NAMALWA (cell line): ENCODE data around the gene GPR4.
A peak's percentile ranks its signal among the peaks of the same experiment; 100 is the strongest.

Source experiments
- DNase-seq: peaks from one replicate; pipeline ENCODE4 v3.0.0-alpha.2; 2015; ENCODE audit warnings: low spot score

The GPR4 gene

GRCh38 chr19:45589768-45590167, 12.2 kb downstream of the GPR4 start:
- DNase-seq: no peak

- no peak for DNase-seq
These were observed 14.1 kb downstream of the GPR4 start for GRCh38 chr19:45587873-45588272.

GRCh38 chr19:45585158-45585577, 16.8 kb downstream of the GPR4 start:
- DNase-seq: no peak

- DNase-seq: peak; percentile 100
These were observed 17.5 kb downstream of the GPR4 start, which contains the start of gene OPA3 for GRCh38 chr19:45584332-45585157. Gene OPA3 (minus strand): TSS chr19:45584802. CDS start chr19:45584764, 38 bp downstream.

- DNase-seq: no peak
These were observed 20.4 kb downstream of the GPR4 start for GRCh38 chr19:45581576-45581975.

GRCh38 chr19:45578861-45579260, 23.2 kb downstream of the GPR4 start:
- no peak for DNase-seq

GRCh38 chr19:45577111-45577905, 24.7 kb downstream of the GPR4 start:
- no peak for DNase-seq

- DNase-seq: no peak
These were observed 25.3 kb downstream of the GPR4 start for GRCh38 chr19:45576682-45577081.

GRCh38 chr19:45575216-45575615, 26.8 kb downstream of the GPR4 start:
- DNase-seq: no peak

GRCh38 chr19:45574526-45574925, 27.5 kb downstream of the GPR4 start:
- no peak for DNase-seq

GRCh38 chr19:45571457-45572220, 30.4 kb downstream of the GPR4 start:
- DNase-seq: no peak

- DNase-seq: peak; percentile 61
These were observed 32.2 kb downstream of the GPR4 start for GRCh38 chr19:45569619-45570421.

GRCh38 chr19:45568732-45569131, 33.3 kb downstream of the GPR4 start:
- no peak for DNase-seq

GRCh38 chr19:45567609-45568008, 34.4 kb downstream of the GPR4 start:
- no peak for DNase-seq

- DNase-seq: no peak
These were observed 37.8 kb downstream of the GPR4 start for GRCh38 chr19:45564131-45564780.

- DNase-seq: no peak
These were observed 41.3 kb downstream of the GPR4 start for GRCh38 chr19:45560686-45561085.

GRCh38 chr19:45560038-45560437, 42.0 kb downstream of the GPR4 start:
- DNase-seq: no peak

- DNase-seq: peak; percentile 94
These were observed 43.6 kb downstream of the GPR4 start for GRCh38 chr19:45558399-45558878.

- no peak for DNase-seq
These were observed 45.2 kb downstream of the GPR4 start for GRCh38 chr19:45556835-45557234.

- no peak for DNase-seq
These were observed 47.5 kb downstream of the GPR4 start for GRCh38 chr19:45554481-45554880.

- DNase-seq: no peak
These were observed 48.5 kb downstream of the GPR4 start for GRCh38 chr19:45553464-45553863.
